Loucy (cell line): ENCODE results near the gene SP2.

ENCODE experiments used
- H2AFZ ChIP-seq: fragments of 200-600 bp; sonication (generic); 2 replicates; pipeline ENCODE4 v1.6.0; 2016; ENCODE audit warnings: antibody characterized with exemption, mild to moderate bottlenecking, low read length, moderate library complexity
- H3F3A ChIP-seq: fragments of 200-600 bp; 2 replicates; pipeline ENCODE4 v1.6.0; 2016; ENCODE audit warnings: antibody characterized with exemption, low read depth, mild to moderate bottlenecking
- H3K27me3 ChIP-seq: fragments of 200-600 bp; sonication (generic); 2 replicates; pipeline ENCODE4 v1.6.1; 2014; ENCODE audit warnings: low read length, mild to moderate bottlenecking; ENCODE audit not compliant: insufficient read depth, poor library complexity, severe bottlenecking
- H3K36me3 ChIP-seq: fragments of 200-600 bp; sonication (generic); 2 replicates; pipeline ENCODE4 v1.6.1; 2016; ENCODE audit warnings: low read length; ENCODE audit not compliant: insufficient read depth
- H3K4me1 ChIP-seq: fragments of 200-600 bp; sonication (generic); 2 replicates; pipeline ENCODE4 v1.5.1; 2014; ENCODE audit warnings: low read length, mild to moderate bottlenecking; ENCODE audit not compliant: insufficient read depth, poor library complexity, severe bottlenecking
- H3K4me2 ChIP-seq: fragments of 200-600 bp; sonication (generic); 2 replicates; pipeline ENCODE4 v1.6.0; 2014; ENCODE audit warnings: antibody characterized with exemption, low read length, low read depth, mild to moderate bottlenecking; ENCODE audit not compliant: poor library complexity, severe bottlenecking
- H3K4me3 ChIP-seq: fragments of 200-600 bp; sonication (generic); 2 replicates; pipeline ENCODE4 v1.5.1; 2014; ENCODE audit warnings: low read length, mild to moderate bottlenecking, mixed read lengths; ENCODE audit not compliant: poor library complexity, severe bottlenecking
- H3K79me2 ChIP-seq: fragments of 200-600 bp; sonication (generic); 2 replicates; pipeline ENCODE4 v1.6.1; 2014; ENCODE audit warnings: low read length; ENCODE audit not compliant: insufficient read depth
- H3K9ac ChIP-seq: fragments of 200-600 bp; sonication (generic); 2 replicates; pipeline ENCODE4 v1.6.0; 2014; ENCODE audit warnings: mild to moderate bottlenecking, low read depth, low read length, moderate library complexity; ENCODE audit not compliant: poor library complexity, severe bottlenecking
- H3K9me2 ChIP-seq: fragments of 200-600 bp; sonication (generic); replicated peaks from 2 replicates; pipeline ENCODE4 v1.6.1; 2016; ENCODE audit warnings: low read depth, low read length, mixed read lengths
- H3K9me3 ChIP-seq: fragments of 200-600 bp; sonication (generic); 2 replicates; pipeline ENCODE4 v1.6.1; 2014; ENCODE audit warnings: mild to moderate bottlenecking, antibody characterized with exemption, low read length, low read depth; ENCODE audit not compliant: insufficient read depth
- H4K20me1 ChIP-seq: fragments of 200-600 bp; sonication (generic); 2 replicates; pipeline ENCODE4 v1.6.0; 2014; ENCODE audit warnings: antibody characterized with exemption, low read length, mild to moderate bottlenecking; ENCODE audit not compliant: insufficient read depth, poor library complexity, severe bottlenecking
- EZH2phosphoT487 ChIP-seq: fragments of 200-600 bp; IDR thresholded peaks from 2 replicates; pipeline ENCODE4 v1.6.1; 2018; ENCODE audit warnings: antibody characterized with exemption, mild to moderate bottlenecking, moderate library complexity, borderline replicate concordance
- TF ChIP-seq, protein P1 (sequence below): fragments of 200-600 bp; sonication (generic); conservative IDR thresholded peaks from 2 replicates; pipeline ENCODE4 v1.5.1; 2014; ENCODE audit warnings: mild to moderate bottlenecking, antibody characterized with exemption, low read length

The SP2 gene

DNA sequence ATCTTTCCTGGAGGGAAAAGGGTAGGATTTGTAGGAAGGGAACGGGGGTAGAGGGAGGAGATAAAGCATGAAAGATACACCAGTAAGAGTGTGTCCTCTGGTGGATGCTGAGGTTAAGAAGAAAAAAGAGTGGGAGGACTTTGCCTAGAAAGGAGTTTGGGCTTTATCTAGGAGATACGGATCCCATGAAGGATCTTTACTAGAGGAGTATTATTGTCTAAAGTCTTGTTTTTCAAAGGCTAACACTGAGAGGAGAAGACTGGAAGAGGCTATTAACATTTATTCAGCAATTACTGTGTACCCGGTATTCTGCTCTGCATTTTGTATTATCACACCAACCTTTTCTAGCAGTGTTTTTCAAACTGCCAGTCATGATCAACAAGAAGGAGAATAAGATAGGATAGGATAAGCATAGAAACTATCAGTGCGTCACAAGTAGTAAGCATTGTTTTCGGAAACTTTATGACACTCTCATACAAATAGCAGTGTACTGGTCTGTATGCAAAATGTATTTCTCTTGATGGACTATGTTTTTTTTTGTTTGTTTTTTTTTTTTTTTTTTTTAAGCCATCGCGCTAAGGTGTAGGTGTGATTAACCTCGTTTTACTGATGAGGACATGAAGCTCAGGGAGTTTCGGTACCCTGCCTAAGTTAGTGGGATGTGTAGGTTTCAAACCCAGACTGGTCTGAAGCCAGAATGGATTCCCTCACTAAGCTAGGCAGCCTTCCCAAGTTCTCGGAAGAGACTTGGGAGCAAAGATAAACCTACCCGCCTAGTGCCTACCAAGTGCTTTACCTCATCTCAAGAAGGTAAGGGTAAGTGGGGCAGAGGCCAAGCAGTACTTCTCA, 1.3 kb upstream of the SP2 start:
- Histone ChIP-seq H2AFZ (peak overlapping the region; percentile 92), H3K4me3 (peak overlapping the region; percentile 88), H3F3A (no peaks in the 10 kb centered on the region)

DNA sequence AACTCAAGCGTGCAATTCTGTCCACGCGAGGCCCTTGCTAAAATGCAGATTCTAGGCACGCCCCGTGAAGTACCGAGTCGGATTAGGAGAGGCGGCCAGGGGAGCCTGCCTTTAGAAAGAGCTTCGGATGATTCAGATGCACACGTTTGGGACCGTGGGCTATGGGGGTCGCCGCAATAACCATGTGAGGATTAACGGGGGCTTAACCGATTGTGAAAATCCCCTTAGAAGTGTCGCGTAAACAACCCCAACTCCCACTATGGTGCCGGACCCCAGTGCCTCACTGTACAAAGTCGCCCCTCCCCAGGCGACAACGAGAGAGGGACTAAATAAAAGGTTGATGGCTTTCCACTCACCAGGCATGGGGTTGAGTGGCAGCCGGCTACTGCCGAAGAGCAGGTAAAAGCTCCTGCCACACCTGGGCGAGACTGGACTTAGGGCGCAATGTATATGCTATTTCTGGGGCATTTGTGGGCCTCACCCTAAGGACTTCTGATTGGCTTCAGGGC, 635 bp upstream of the SP2 start:
- Histone ChIP-seq H3K36me3 (no peaks in the 10 kb centered on the region), H3K4me3 (peak overlapping the region; percentile 88), H2AFZ (peak overlapping the region; percentile 92), H3K4me1 (peaks cover 30% of the 10 kb centered on the region), H3K9ac (peak overlapping the region; percentile 84), H4K20me1 (peaks cover 5% of the 10 kb centered on the region), H3K79me2 (peaks cover 39% of the 10 kb centered on the region), H3K27me3 (no peaks in the 10 kb centered on the region), H3K4me2 (peak overlapping the region; percentile 94), H3K9me2 (no peaks in the 10 kb centered on the region), H3K9me3 (no peaks in the 10 kb centered on the region), H3F3A (no peaks in the 10 kb centered on the region)
- TF ChIP-seq, protein P1, sequence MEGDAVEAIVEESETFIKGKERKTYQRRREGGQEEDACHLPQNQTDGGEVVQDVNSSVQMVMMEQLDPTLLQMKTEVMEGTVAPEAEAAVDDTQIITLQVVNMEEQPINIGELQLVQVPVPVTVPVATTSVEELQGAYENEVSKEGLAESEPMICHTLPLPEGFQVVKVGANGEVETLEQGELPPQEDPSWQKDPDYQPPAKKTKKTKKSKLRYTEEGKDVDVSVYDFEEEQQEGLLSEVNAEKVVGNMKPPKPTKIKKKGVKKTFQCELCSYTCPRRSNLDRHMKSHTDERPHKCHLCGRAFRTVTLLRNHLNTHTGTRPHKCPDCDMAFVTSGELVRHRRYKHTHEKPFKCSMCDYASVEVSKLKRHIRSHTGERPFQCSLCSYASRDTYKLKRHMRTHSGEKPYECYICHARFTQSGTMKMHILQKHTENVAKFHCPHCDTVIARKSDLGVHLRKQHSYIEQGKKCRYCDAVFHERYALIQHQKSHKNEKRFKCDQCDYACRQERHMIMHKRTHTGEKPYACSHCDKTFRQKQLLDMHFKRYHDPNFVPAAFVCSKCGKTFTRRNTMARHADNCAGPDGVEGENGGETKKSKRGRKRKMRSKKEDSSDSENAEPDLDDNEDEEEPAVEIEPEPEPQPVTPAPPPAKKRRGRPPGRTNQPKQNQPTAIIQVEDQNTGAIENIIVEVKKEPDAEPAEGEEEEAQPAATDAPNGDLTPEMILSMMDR: no peak
- TF ChIP-seq EZH2phosphoT487: no peak

More for the DNA sequence above, 1.3 kb upstream of the SP2 start:
- Histone ChIP-seq H3K9ac (peak overlapping the region; percentile 84), H3K9me2 (no peaks in the 10 kb centered on the region), H3K9me3 (no peaks in the 10 kb centered on the region), H3K79me2 (peaks cover 39% of the 10 kb centered on the region), H3K4me1 (peaks cover 30% of the 10 kb centered on the region), H3K4me2 (peak overlapping the region; percentile 94), H4K20me1 (peaks cover 5% of the 10 kb centered on the region), H3K36me3 (no peaks in the 10 kb centered on the region), H3K27me3 (no peaks in the 10 kb centered on the region)
- TF ChIP-seq, protein P1: no peak
- no peak for TF ChIP-seq EZH2phosphoT487

DNA sequence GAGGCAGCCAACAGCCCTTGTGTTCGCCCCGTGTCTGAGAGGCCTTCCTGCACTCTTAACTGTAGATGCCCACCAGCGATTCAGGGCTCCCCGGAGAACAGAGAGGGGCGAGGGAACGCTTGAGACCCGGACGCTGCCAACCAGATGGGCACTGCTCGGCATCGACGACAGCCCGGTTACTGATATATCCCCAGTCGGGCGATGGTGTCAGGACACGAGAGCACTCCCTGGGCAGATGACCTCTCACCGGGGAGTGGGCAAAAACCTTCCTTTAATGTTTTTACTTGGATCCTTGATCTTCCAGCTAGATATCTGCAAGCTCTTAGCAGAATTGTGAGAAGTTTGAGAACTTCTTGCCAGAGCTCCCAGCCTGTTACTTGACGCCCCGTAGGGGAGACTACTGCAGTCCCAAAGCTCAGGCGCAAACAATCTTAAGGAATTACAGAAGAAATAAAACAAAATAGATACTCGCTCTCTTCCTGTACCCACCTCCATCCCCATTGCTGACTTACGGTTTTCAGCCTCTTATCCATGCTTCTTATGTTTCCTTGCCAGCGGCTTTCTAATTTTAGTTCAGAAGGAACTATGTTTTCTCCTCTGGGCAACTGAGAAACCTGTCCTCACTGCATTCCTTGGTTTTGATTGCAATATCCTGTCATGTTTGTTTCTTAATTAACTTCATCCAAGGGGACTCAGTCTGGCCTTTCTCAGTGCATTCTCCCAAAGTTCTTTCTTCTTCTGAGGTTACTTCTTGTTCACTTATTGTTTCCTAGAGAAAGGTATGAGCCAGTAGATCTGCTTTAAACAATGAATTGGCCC, 845 bp downstream of the SP2 start:
- Histone ChIP-seq H3K9ac (peak overlapping the region; percentile 99), H3K36me3 (no peaks in the 10 kb centered on the region), H3K79me2 (peaks cover 39% of the 10 kb centered on the region), H3K4me2 (peak overlapping the region; percentile 99), H3F3A (no peaks in the 10 kb centered on the region), H4K20me1 (peaks cover 5% of the 10 kb centered on the region), H3K4me1 (peaks cover 30% of the 10 kb centered on the region), H2AFZ (peak overlapping the region; percentile 91), H3K9me2 (no peaks in the 10 kb centered on the region), H3K9me3 (no peaks in the 10 kb centered on the region), H3K27me3 (no peaks in the 10 kb centered on the region), H3K4me3 (peak overlapping the region; percentile 100)
- TF ChIP-seq, protein P1: no peak
- TF ChIP-seq EZH2phosphoT487: no peak
